Measurements from ENCODE around the gene SRPX. TPM values are rescaled to one million over a fixed set of nuclear protein-coding genes. Genes with fewer than 3 reads are reported as not detected.

Gene SRPX
- total RNA-seq, 3 donors from 2014 or later: 6.3 to 50.7 (median 32.6) TPM

DNA sequence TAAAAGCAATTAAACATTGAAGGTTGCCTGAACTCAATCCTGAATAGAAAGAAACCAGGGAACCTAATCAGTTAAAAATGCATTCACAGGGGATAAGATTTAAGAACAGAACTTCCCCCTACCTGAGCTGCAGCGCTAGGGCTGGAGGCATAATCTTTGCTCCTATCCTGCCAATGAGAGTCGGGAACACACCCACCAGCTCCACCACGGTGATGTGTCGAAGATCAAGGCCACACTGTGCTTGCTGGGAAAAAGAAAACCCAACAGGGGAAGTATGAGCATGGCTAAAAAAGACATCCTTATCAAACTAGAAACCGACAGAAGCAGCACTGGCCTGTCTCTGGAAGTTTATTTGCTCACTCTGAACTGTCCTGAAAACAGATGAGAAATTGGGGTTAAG, 66.3 kb downstream of the SRPX start:
- TF ChIP-seq, protein P1, sequence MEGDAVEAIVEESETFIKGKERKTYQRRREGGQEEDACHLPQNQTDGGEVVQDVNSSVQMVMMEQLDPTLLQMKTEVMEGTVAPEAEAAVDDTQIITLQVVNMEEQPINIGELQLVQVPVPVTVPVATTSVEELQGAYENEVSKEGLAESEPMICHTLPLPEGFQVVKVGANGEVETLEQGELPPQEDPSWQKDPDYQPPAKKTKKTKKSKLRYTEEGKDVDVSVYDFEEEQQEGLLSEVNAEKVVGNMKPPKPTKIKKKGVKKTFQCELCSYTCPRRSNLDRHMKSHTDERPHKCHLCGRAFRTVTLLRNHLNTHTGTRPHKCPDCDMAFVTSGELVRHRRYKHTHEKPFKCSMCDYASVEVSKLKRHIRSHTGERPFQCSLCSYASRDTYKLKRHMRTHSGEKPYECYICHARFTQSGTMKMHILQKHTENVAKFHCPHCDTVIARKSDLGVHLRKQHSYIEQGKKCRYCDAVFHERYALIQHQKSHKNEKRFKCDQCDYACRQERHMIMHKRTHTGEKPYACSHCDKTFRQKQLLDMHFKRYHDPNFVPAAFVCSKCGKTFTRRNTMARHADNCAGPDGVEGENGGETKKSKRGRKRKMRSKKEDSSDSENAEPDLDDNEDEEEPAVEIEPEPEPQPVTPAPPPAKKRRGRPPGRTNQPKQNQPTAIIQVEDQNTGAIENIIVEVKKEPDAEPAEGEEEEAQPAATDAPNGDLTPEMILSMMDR (IDR thresholded peaks at IDR 0.05): no peak
- no peaks in the 10 kb centered on the region for H3K9me3 ChIP-seq
- no peaks in the 10 kb centered on the region for H3K4me1 ChIP-seq (ENCODE audit: low read depth)
- peak in 1 of 3 donors; percentile 23 for DNase-seq
- no peaks in the 10 kb centered on the region for H3K36me3 ChIP-seq (ENCODE audit: low read depth)
- H3K4me3 ChIP-seq: no peak overlapping the region
- intact Hi-C loops (cut with DNase I, micrococcal nuclease): no loop called here
- peak; percentile 30 for ATAC-seq

DNA sequence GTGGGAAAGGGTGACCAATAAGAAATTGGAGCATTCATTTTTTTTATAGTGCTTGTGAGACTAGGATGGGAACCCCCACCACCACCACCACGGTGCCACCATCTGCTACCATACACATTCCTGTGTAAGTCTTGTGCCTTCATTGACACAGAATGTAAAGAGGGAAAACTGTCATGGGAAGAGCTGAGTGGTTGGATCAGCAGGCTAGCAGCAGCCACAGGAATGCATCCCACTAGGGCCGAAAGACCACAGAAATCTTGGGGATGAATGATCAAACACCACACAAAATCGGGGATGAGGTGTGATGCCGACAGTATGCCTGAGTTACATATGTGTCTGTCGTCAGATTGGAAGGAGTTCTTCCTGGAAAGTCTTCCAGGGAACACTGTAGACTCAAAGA, 69.2 kb downstream of the SRPX start:
- no peaks in the 10 kb centered on the region for H3K36me3 ChIP-seq (ENCODE audit: low read depth)
- H3K9me3 ChIP-seq: no peaks in the 10 kb centered on the region
- TF ChIP-seq, protein P1 (IDR thresholded peaks at IDR 0.05): no peak
- no peak for ATAC-seq
- no peak overlapping the region for H3K4me3 ChIP-seq
- no peaks in the 10 kb centered on the region for H3K4me1 ChIP-seq (ENCODE audit: low read depth)
- DNase-seq: no peak
- intact Hi-C loops (cut with DNase I, micrococcal nuclease): no loop called here

DNA sequence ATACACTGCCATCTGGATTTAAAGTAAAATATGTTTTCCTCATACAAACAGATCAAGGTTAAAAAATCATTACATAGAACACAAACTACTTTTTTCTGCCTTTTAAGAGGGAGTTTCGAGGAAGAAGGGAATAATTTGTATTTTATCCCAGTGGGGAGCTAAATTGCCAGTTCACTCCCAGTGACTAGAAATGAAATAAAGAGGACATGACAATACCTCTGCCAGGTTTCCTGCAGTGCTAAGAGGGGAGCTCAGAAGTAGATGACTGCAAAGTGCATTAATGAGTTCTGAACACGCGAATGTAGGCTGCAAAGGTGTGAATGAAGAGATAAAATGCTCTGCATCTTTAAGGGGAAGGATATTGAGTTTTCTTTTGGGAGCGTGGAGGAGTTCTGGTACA, 69.7 kb downstream of the SRPX start:
- H3K4me3 ChIP-seq: no peak overlapping the region
- ATAC-seq: no peak
- H3K9me3 ChIP-seq: no peaks in the 10 kb centered on the region
- no peak for DNase-seq
- no peaks in the 10 kb centered on the region for H3K4me1 ChIP-seq (ENCODE audit: low read depth)
- TF ChIP-seq, protein P1 (IDR thresholded peaks at IDR 0.05): no peak
- no peaks in the 10 kb centered on the region for H3K36me3 ChIP-seq (ENCODE audit: low read depth)
- intact Hi-C loops (cut with DNase I, micrococcal nuclease): no loop called here

DNA sequence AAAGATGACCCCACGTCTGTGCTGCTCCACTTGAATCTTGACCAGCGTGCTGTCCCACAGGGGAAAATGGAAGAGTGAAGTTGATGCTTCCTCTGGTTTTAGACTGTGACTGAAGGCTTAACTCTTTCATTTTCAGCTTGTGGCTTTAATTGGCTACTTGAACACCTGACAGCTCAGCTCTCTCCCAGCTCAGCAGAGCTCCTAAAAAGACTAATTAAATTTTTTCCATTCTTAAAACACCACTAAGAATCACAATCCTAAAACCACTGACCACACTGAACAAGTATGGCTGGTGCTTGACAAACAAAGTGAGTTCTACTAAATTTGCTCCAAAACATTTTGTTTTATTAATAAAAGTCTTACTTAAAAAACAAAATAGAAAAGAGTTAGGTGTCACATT, 71.7 kb downstream of the SRPX start:
- Histone ChIP-seq H3K9me3 (no peaks in the 10 kb centered on the region), H3K4me3 (no peak overlapping the region), H3K4me1 (ENCODE audit: low read depth) (no peaks in the 10 kb centered on the region), H3K36me3 (ENCODE audit: low read depth) (no peaks in the 10 kb centered on the region)
- TF ChIP-seq, protein P1 (IDR thresholded peaks at IDR 0.05): no peak
- ATAC-seq (no peak), DNase-seq (no peak)
- intact Hi-C loops (cut with DNase I, micrococcal nuclease): no loop called here

DNA sequence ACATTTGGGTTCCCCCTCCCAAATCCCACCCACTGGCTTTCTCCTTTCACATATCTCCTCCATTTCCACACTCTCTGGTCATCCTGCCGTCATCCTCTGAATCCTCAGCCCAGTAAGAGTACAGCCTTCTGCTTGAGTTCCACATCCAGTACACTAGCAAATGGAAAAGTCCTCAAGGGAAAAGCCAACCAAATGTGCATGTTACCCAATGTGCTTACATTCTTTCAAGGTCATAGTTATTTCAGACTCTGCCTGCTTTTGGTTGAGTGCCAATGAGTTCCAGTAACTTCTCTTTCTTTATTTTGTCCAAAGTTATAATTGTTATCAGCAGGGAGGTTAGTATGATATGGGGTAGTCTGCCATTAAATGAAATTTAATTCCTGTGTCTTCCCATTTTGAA, 78.1 kb downstream of the SRPX start:
- no peaks in the 10 kb centered on the region for H3K36me3 ChIP-seq (ENCODE audit: low read depth)
- ATAC-seq (no peak), DNase-seq (no peak)
- TF ChIP-seq, protein P1 (IDR thresholded peaks at IDR 0.05): no peak
- no peak overlapping the region for H3K4me3 ChIP-seq
- no peaks in the 10 kb centered on the region for H3K4me1 ChIP-seq (ENCODE audit: low read depth)
- intact Hi-C loops (cut with DNase I, micrococcal nuclease): no loop called here
- no peaks in the 10 kb centered on the region for H3K9me3 ChIP-seq

DNA sequence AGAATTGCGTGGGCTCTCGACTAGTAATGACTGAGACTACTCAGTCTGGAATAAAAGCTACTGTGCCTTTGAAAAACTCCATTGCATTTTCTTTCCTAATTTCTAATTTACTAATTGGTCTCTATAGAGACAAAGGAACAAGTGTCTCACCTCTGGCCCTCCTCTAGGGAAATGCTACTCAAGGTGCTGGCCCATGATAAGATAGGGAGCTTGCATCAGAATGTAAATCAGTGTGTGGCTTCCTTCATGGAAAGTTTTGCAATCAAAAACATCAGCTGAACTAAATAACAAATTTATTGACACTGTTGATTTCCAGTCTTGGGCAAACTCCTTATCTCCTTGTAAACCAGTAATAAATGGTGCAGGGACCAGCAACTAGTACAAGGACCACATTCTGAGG, 81.8 kb downstream of the SRPX start:
- Histone ChIP-seq H3K4me1 (ENCODE audit: low read depth) (no peaks in the 10 kb centered on the region), H3K9me3 (no peaks in the 10 kb centered on the region), H3K4me3 (no peak overlapping the region), H3K36me3 (ENCODE audit: low read depth) (no peaks in the 10 kb centered on the region)
- no peak for DNase-seq
- intact Hi-C loops (cut with DNase I, micrococcal nuclease): no loop called here
- no peak for ATAC-seq
- TF ChIP-seq, protein P1 (IDR thresholded peaks at IDR 0.05): no peak
